ENCODE results near the gene UBB. TPM values are rescaled to one million over a fixed set of nuclear protein-coding genes. Genes with fewer than 3 reads are reported as not detected.
A peak's percentile ranks its signal among the peaks of the same experiment; 100 is the strongest.

The UBB gene
- total RNA-seq, 1 experiment from 2014 or later, result 992 TPM

DNA sequence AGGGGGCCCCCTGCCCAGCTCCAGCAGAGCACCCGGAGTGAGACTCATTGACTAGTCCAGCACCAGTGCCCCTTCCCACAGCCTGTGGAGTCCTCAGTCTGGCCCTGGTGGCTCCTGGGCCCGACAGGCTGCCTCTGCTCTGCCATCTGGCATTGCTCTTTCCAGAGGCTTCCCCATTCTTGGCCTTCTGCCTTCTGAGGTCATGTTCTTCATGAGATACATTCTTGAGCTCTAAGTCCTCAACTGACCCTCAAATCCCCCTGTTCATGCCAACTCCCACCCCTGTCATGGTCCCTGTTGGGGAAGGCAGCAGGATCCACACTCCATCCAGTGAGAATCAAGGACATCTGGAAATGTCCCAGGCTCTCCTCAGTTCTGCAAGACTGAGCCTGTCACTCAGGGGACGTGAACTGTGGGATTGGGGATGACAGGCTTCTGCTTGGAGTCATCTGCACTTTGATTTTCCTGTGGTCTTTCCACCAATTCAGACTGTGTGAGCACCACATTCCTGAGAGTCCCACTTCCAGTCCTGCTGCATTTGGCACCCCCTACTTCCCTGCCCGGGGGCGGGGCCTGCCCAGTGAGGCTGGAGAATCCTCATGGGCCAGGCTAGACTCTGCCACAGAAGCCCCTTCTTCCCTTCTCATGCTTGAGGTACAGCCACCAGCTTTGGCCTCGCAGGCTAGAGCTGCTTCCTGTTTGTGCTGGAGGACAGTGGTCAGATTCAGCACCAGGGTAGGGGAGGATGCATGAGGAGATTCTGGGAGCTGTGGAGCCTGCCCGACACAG is 37.2 kb downstream of the UBB start:
- DNase-seq (ENCODE audit: low read depth), result peak; percentile 39

DNA sequence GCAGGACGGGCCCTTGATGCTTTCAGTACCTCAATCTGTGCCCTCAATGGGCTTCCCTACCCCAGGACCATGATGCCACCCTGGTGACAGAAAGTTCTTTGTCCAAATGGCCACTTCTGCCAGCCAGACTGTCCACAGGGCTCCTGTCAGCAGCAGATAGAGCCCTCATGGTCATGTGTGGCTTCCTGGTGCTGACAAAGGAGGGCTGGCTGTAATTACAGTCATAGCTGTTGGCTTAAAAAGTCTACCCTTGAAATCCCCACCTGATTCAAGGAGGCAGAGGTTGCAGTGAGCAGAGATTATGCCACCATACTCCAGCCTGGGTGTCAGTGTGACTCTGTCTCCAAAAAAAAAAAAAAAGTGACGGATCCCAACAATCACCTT is 37.8 kb downstream of the UBB start:
- DNase-seq (ENCODE audit: low read depth), result no peak

DNA sequence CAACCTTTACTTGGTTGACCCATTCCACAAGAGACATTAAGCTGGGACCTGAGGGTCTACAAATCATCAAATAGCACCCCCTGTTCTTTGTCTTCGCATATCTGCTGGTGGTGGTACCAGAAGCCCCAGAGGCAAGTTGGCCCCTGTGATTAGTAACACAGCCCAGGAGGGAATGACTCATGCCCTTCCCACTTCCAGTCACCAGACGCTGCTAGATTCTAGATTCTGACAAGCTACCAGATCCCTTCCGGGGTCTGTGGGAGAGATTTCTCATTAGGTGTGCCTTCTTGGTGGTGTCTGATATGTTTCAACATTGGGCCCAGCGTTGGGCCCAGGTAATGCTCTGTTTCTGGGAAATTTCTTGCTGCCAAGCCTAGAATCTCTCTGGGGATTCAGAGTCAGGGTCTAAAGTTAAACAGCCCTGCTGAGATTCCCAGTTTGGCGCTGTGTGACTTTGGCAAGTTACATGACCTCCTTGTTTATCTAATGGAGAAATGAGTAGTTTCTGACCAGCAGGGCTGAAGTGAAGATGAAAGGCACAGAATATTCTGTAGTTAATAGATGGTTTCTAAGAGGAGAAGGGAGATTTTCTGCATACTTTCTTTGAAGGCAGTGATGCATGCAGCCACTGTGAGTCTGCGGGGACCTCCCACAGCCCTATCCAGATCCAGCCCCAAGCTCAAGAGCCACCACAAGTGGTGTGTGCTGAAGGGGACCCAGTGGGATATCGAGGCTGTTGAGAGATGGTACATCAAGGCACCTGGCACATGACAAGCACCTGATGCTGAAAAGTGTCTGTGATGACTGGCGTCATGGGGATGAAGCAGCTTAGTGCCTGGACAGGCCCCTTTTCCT is 38.4 kb downstream of the UBB start:
- DNase-seq (ENCODE audit: low read depth), result peak; percentile 88

DNA sequence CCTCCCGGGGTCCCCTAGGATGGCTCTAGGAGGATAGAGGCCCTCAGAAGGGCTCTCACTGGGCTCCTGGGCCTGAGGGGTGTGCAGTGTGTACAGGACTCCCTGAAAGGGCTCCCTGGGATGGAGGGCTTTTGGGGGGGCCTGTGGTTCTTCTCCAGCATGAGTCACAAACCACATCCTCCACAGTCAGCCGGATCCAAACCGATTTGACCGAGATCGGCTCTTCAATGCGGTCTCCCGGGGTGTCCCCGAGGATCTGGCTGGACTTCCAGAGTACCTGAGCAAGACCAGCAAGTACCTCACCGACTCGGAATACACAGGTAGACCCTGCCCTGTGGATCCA is 39.0 kb downstream of the UBB start:
- peak; percentile 87 for DNase-seq (ENCODE audit: low read depth)

DNA sequence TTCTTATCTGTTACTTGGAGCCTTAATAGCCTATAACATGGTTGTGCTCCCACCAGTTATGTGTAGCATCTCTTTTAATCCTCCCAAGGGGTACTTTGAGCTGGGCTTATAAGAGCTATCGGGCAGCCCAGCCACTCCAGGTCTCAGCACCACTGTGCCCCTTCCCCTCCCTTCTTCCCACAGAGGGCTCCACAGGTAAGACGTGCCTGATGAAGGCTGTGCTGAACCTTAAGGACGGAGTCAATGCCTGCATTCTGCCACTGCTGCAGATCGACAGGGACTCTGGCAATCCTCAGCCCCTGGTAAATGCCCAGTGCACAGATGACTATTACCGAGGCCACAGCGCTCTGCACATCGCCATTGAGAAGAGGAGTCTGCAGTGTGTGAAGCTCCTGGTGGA is 41.5 kb downstream of the UBB start:
- no peak for DNase-seq (ENCODE audit: low read depth)

DNA sequence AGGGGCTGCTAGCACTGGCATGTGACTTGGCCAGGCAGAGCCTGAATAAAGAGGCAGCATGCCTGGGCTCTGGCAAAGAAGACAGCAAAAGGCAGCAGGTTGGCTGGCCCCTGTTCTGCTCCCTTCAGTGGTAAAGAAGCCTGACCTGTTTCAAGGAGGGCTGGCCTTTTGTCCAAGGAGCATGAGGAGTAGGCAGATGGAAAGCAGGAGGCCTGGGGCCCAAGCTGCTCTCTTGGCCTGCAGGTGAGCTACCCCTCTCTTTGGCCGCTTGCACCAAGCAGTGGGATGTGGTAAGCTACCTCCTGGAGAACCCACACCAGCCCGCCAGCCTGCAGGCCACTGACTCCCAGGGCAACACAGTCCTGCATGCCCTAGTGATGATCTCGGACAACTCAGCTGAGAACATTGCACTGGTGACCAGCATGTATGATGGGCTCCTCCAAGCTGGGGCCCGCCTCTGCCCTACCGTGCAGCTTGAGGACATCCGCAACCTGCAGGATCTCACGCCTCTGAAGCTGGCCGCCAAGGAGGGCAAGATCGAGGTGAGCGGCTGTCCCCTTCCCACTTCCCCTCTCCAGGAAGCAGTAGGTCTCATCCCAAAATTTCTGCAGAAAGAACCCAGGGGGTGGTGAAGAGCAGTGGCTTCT is 42.5 kb downstream of the UBB start:
- DNase-seq (ENCODE audit: low read depth), result no peak

DNA sequence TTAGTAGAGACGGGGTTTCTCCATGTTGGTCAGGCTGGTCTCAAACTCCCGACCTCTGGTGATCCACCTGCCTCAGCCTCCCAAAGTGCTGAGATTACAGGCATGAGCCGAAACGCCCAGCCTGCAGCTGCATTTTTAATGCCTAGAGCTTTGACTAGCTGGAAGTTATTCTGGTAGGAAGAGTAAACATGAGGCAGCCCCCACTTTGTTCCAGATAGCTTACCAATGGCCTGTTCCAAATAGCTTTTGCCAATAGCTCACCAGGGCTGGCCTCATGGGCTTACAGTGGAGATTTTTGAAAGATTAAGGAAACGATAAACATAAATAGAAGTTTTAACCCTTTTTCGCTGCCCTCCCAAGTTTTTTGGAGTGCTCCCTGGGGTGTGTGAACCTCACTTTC is 44.3 kb downstream of the UBB start:
- DNase-seq (ENCODE audit: low read depth), result no peak

DNA sequence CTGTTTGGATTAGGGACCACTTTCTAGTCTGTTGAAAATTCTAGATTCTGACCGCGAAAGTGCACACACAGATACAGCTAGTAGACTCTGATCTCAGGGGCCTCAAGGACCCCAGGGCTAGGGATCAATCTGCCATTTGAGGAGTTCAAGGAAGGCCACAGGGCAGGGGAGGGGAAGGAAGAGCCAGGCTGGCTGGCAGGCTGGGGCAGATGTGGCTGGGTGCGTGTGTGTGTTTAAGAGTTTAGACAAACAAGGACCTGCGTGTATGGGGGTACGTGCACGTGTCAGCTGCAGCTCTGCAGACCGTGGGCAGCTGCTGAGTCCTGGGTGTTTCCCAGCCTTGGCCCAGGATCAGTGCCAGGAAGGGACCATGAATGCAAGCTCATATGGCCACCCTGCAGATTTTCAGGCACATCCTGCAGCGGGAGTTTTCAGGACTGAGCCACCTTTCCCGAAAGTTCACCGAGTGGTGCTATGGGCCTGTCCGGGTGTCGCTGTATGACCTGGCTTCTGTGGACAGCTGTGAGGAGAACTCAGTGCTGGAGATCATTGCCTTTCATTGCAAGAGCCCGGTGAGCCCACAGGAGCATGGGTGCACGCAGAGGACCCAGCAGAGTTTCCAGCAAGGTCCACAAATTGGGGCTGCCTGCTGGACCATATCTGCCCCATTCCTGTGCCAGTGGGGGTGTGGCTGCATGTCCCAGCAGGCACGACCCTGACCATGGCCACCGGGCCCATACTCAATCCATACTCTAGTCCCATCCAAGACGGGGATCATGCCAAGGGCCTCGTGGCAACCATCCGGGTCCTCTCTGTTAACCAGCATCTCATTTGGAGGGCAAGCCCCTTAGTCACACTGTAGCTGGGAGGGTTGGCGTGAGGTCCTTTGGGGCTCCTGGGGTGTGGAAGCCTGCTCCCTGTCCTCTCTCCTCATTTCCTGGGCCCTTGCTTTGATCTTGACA is 45.1 kb downstream of the UBB start:
- DNase-seq (ENCODE audit: low read depth), result peak; percentile 22

DNA sequence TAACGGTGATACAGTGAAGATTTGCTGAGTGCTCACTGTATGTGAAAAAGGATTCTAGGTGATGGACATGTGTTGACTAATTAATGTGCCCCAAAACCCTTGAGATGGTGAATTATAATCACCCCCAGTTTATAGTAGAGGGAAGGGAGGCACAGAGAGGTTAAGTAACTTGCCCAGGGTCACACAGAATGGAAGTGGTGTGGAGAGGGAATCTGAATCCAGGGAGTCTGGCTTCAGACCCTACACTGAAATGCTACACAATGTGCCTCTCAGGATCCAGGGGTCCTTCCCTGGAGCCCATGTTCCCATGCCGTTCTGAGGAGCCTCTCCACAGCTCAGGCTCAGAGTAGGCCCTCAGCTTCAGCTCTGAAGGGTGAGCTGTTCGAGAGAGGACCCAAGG is 46.1 kb downstream of the UBB start:
- no peak for DNase-seq (ENCODE audit: low read depth)

DNA sequence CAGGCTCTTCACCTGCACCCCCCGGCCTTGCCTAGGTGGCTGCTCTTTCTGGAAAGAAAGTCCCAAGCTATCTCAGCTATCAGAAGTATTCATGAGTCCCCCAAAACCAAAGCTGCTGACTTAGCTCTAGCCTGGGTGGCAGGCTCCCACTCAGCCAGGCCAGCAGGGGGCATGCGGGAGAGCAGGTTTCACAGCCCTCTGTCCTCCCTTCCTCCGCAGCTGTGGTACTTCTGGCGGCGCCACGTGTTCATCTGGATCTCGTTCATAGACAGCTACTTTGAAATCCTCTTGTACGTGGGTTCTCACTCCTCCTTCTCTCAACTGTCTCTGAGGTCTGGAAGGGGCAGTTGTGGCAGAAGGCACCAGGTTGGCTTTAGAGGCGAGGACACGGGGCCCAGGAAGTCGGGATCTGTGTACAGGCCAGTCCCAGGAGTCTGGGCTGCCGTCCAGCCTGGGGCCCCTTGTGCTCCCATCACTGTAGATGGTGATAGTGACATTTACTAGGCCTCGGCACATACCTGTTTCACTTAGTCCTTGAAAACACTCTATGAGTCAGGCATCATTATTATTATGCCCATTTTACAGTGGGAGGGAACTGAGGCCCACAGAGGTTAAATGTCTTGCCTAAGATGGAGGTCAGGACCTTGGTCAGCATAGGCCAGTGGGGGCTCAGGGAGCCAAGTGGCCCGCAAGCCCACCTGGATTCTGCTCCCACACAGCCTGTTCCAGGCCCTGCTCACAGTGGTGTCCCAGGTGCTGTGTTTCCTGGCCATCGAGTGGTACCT is 47.4 kb downstream of the UBB start:
- peak; percentile 42 for DNase-seq (ENCODE audit: low read depth)

DNA sequence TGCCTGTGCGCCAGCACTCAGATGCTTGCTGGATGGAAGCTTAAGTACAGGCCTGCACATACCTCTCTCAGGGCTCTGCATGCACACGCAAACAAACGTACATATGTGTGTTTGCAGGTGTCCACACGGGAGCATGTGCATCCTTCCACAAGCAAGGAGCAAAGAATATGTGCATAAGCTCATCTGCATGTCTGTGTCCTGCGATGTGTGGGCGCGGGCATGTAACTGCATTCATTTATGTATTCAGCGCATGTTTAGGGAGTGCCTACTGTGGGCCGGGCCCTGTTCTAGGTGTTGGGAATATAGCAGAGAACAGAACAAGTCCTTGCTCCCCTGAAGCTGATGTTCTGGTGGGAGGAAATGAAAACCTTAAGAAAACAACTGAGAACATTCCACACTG is 48.2 kb downstream of the UBB start:
- no peak for DNase-seq (ENCODE audit: low read depth)

DNA sequence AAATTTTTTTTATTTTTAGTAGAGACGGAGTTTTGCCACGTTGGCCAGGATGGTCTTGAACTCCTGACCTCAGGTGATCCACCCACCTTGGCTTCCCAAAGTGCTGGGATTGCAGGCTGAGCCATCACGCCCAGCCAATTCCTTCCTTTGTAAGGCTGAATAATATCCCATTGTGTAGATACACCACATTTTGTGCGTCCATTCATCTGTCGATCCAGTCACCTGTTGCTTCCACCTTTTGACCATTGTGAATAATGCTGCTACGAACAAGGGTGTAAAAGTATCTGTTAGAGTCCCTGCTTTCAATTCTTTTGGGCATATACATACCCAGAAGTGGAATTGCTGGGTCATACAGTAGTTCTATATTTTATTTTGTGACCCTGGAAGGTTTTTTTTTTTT is 49.8 kb downstream of the UBB start:
- no peak for DNase-seq (ENCODE audit: low read depth)

DNA sequence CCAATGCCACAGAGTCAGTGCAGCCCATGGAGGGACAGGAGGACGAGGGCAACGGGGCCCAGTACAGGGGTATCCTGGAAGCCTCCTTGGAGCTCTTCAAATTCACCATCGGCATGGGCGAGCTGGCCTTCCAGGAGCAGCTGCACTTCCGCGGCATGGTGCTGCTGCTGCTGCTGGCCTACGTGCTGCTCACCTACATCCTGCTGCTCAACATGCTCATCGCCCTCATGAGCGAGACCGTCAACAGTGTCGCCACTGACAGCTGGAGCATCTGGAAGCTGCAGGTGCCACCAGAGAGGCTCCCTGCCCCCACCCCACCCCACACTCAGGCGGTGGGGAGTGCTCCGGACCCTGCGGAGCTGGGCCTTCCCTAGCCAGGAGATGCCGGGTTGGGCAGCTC is 51.1 kb downstream of the UBB start:
- DNase-seq (ENCODE audit: low read depth), result no peak

Other genes with a start within 250 kb of the UBB start
- 43.9 and 65.4 TPM in 2 replicates for gene NCOR1, start 165.6 kb upstream of the UBB start, total RNA-seq (2014; rRNA removed)
- 13.9 and 14.2 TPM in 2 replicates for gene PIGL, start 163.9 kb upstream of the UBB start, total RNA-seq (2014; rRNA removed)
- 7.8 and 9.5 TPM in 2 replicates for gene CENPV, start 27.6 kb upstream of the UBB start, total RNA-seq (2014; rRNA removed)
- 54.8 and 56.7 TPM in 2 replicates for gene TRPV2, start 34.5 kb downstream of the UBB start, total RNA-seq (2014; rRNA removed)
- 0.06 and 0.38 TPM in 2 replicates for gene LRRC75A, start 111.1 kb downstream of the UBB start, total RNA-seq (2014; rRNA removed)
- 4.3 and 11.4 TPM in 2 replicates for gene ZNF287, start 188.1 kb downstream of the UBB start, total RNA-seq (2014; rRNA removed)